HG02623 (cell line): Measurements from ENCODE around the gene MAP7D3.
"Not testable (repeated sequence)": the region's sequence is repeated elsewhere in the genome, so short reads cannot be mapped to it uniquely, and the experiment has no call there.

Experiments used
- ATAC-seq: cut with Tn5 transposase; IDR thresholded peaks from one replicate; pipeline ENCODE4 v1.9.1; 2021; ENCODE audit warnings: moderate library complexity; ENCODE audit not compliant: unreplicated experiment

The MAP7D3 gene

GRCh38 chrX:136250191-136251040 lies 784 bp downstream of the MAP7D3 start:
- peak; percentile 27 for ATAC-seq

DNA sequence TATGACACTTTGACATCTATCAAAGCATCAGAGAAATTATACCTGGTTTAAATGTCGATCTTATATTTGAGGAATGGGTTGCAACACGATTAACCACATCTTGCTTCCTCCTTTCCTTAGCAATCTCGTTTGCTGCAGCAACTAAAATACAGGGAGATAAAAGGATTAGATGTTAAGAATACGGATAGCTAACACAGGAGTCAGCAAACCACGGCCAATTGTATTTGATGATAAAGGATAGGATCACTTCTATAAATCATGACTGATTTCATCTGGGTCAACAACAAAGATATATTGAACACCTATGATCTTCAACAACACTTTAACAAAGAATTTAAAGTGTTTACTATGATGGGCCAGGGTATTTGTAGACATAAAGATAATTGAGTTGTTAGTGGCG lies 5.0 kb downstream of the MAP7D3 start:
- no peak for ATAC-seq

DNA sequence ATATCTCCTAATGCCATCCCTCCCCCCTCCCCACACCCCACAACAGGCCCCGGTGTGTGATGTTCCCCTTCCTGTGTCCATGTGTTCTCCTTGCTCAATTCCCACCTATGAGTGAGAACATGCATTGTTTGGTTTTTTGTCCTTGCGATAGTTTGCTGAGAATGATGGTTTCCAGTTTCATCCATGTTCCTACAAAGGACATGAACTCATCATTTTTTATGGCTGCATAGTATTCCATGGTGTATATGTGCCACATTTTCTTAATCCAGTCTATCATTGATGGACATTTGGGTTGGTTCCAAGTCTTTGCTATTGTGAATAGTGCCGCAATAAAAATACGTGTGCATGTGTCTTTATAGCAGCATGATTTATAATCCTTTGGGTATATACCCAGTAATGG lies 13.4 kb downstream of the MAP7D3 start:
- ATAC-seq, result not testable (repeated sequence)

DNA sequence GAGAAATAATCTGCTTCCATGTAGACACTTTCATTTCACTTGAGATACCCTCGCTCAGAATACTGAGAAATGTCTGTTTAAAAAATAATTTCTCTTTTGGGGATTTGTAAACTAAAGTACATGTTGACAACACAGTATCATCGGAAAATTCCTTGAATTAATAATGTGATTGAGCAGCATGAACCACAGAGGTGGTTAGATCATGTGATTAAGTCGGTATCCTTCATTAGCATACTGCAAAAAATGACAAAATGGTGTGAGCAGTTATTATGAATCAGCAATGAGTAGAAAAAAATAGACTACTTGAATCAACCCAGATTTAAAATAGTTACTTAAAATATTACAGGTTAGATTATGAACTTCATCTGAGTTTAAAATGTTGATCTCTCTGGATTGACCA lies 14.1 kb downstream of the MAP7D3 start:
- no peak for ATAC-seq

DNA sequence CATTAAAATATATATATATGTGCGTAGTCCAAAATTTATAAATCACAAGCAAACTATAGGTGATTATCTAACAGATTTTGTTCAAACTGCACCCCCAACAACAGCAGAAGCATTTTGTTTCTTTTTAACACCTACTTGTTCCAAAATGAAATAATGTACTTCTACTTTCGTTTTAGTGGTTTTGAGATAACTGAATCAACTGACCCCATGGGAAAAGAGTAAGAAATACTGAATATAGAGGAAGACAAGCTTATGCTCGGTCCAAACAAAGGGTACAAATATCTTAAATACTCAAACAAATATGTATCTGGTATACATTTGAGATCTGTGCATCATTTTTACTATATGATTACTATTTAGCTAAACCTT lies 22.4 kb downstream of the MAP7D3 start:
- ATAC-seq, result no peak

GRCh38 chrX:136227948-136228838 lies 23.0 kb downstream of the MAP7D3 start:
- peak; percentile 50 for ATAC-seq

GRCh38 chrX:136227074-136227473 lies 24.1 kb downstream of the MAP7D3 start:
- no peak for ATAC-seq

- no peak for ATAC-seq
These were observed 29.2 kb downstream of the MAP7D3 start for GRCh38 chrX:136221851-136222513.

GRCh38 chrX:136220951-136221350 lies 30.2 kb downstream of the MAP7D3 start:
- no peak for ATAC-seq

DNA sequence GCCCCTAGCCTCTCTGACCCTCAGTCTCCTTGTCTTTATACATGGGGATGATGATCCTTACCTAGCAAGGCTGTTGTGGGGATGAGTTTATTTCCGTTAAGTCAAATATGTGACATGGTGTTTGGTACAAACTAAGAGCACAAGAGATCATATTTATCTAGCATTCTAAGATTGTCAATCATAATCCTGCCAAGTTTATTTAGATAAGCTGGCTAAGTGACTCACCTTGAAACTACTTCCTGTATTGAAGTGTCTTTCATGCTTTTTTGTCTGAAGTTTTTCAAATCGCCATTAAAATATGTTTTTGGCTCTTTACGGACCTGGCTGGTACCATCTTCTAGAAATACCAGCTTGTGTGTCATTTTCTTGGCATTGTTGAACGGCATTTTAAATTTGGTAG lies 30.7 kb downstream of the MAP7D3 start:
- no peak for ATAC-seq

DNA sequence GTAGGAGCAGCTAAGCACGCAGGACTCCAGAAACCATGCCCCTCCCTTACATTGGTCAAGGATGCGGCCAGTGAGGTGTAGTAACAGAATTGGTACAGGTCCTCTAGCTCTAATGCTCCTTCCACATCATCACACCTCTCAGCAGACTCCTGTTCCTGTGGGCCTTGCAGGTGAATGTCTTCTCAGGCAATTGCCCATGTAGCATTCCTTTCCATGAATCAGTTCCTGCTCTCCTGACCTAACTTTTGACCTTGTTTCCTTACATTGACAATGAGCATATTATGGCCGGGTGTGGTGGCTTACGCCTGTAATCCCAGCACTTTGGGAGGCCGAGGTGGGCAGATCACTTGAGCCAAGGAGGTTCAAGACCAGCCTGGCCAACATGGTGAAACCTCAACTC lies 31.3 kb downstream of the MAP7D3 start:
- no peak for ATAC-seq

DNA sequence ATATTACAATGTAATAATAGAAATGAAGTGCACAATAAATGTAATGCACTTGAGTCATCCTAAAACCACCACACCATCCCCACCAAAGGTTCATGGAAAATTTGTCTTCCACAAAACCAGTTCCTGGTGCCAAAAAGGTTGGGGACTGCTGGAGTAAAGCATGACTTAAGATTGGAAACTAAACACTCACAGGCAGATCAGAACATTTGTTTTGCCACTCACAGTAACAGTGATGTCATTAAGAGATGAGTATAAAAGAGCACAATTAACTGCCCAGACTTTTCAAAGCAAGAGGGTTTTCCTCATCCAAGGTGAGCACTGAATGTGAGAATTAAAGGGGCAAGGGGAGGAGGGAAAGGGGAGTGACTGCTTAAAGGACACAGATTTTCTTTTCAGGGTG lies 35.6 kb downstream of the MAP7D3 start:
- no peak for ATAC-seq

- no peak for ATAC-seq
These were observed 36.6 kb downstream of the MAP7D3 start for GRCh38 chrX:136214551-136214950.

- no peak for ATAC-seq
These were observed 38.6 kb downstream of the MAP7D3 start for GRCh38 chrX:136212557-136213111.

GRCh38 chrX:136211766-136212556 lies 39.2 kb downstream of the MAP7D3 start:
- no peak for ATAC-seq

DNA sequence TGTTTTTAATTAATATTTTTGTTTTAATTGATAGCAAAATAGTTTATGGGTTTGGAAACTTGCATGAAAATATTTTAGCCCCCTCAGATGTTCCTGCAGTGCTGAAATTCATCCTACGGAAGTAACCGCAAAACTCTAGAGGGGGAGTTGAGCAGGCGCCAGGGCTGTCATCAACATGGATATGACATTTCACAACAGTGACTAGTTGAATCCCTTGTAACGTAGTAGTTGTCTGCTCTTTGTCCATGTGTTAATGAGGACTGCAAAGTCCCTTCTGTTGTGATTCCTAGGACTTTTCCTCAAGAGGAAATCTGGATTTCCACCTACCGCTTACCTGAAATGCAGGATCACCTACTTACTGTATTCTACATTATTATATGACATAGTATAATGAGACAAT lies 40.4 kb downstream of the MAP7D3 start:
- ATAC-seq, result no peak

GRCh38 chrX:136210243-136210642 lies 41.0 kb downstream of the MAP7D3 start:
- ATAC-seq, result no peak

- no peak for ATAC-seq
These were observed 41.4 kb downstream of the MAP7D3 start for GRCh38 chrX:136209751-136210150.

DNA sequence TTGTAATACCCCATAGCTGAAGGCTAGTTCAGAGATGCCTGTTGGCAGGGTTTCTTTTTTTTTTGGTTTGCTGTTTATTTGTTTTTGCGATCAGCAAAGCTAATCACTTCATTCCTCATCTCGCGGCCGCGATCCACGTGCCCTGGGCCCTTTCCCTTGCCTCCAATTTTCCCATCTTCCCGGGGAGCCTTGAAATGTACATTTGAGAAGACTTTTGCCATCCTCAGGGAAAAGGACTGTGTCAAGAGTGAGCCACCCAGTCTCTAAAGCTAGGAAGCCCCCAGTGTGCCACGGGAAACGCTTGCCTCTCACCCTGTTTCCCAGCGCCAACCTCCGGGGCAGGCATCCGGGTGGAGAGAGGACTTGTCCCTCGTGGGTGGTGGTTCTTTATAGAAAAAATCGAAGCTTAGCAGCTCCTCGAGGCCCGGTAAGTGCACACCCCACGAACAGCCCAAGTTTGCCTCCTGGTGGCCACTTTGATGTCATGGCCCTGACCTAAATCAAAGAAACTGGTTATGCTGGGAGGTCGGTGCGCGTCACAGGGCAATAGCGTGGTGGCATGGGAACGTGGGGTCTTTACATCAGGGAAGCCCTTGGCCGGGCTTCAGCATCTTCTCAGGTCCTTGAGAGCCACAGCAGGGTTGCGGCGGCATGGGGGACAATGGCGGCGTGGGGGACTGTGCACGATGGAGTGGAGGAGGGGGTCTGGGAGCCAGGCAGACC lies 42.0 kb downstream of the MAP7D3 start:
- no peak for ATAC-seq

- ATAC-seq, result no peak
These were observed 43.7 kb downstream of the MAP7D3 start for GRCh38 chrX:136207546-136207945.
